ENCODE results near the gene SNAPC5. TPM values are rescaled to one million over a fixed set of nuclear protein-coding genes. Genes with fewer than 3 reads are reported as not detected.

Gene SNAPC5
- total RNA-seq, 1 donor: 14.2 TPM

- DNase-seq (ENCODE audit: low read depth): no peak
- no peak overlapping the region for H3K4me3 ChIP-seq (ENCODE audit: low read depth, low read length)
- no peak for TF ChIP-seq CTCF (IDR thresholded peaks at IDR 0.05; ENCODE audit: insufficient read depth, low read depth, low read length)
Observed at GRCh38 chr15:66482539-66482938, 15.0 kb downstream of the SNAPC5 start.

DNA sequence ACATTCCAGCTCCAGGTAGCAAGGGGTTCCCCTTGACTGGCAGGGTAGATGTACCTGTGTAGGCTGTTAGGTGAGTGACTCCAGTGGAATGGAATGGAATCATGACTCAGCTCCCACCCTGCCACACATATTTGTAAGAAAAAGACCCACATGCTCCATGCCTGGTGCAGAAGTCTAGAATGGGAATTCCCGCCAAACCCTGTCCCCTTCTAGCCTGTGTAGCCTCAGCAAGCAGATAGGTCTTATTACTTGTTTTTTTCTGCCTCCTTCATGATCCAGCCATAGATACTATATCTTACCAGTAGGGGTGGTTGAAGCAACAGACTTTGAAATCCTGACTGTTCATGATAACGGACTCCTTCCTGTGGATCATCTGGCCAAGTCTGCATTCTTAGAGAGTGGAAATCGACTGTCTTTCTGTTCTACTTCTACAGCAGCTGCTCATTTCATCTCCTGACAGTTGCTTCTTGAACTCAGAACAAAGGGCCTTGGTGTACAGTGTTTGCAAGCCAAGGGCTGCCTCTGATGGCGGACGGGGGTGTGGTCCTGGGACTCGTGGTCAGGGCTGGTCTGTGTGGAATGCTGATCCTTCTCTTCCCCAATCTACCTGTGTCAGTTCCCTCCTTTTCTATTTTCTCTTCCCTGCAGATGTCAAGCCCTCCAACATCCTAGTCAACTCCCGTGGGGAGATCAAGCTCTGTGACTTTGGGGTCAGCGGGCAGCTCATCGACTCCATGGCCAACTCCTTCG, 16.3 kb downstream of the SNAPC5 start:
- no peak for DNase-seq (ENCODE audit: low read depth)
- no peak for TF ChIP-seq CTCF (IDR thresholded peaks at IDR 0.05; ENCODE audit: insufficient read depth, low read depth, low read length)

GRCh38 chr15:66480267-66480666, 17.3 kb downstream of the SNAPC5 start:
- no peak overlapping the region for H3K4me3 ChIP-seq (ENCODE audit: low read depth, low read length)
- no peak for DNase-seq (ENCODE audit: low read depth)
- TF ChIP-seq CTCF (IDR thresholded peaks at IDR 0.05; ENCODE audit: insufficient read depth, low read depth, low read length): no peak

More for the DNA sequence above, 16.3 kb downstream of the SNAPC5 start:
- H3K4me3 ChIP-seq (ENCODE audit: low read depth, low read length): no peak overlapping the region

DNA sequence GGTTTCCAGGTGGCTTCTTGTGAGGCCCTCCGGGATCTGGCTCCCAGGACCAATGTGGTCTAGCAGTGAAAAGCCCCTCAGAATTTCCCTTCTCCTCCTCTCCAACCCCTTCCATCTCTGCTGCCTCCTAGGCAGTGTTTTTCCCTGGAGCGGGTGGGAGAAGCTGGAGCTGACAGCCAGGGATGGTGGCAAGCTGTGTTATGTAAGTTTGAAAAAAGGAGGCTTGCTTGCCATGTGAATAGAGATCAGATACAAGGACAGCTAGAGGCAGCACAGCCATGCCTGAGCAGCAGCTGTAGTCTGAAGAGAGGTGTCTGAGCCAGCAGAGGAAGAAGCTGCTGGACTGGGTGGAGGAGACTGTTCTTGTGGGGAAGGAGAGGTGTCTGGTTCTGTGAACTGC, 20.6 kb downstream of the SNAPC5 start:
- no peak for TF ChIP-seq CTCF (IDR thresholded peaks at IDR 0.05; ENCODE audit: insufficient read depth, low read depth, low read length)
- DNase-seq (ENCODE audit: low read depth): no peak
- no peak overlapping the region for H3K4me3 ChIP-seq (ENCODE audit: low read depth, low read length)

GRCh38 chr15:66476535-66476934, 21.0 kb downstream of the SNAPC5 start:
- no peak overlapping the region for H3K4me3 ChIP-seq (ENCODE audit: low read depth, low read length)
- TF ChIP-seq CTCF (IDR thresholded peaks at IDR 0.05; ENCODE audit: insufficient read depth, low read depth, low read length): no peak
- no peak for DNase-seq (ENCODE audit: low read depth)

- no peak for TF ChIP-seq CTCF (IDR thresholded peaks at IDR 0.05; ENCODE audit: insufficient read depth, low read depth, low read length)
- no peak overlapping the region for H3K4me3 ChIP-seq (ENCODE audit: low read depth, low read length)
- DNase-seq (ENCODE audit: low read depth): no peak
Observed at GRCh38 chr15:66474963-66475362, 22.6 kb downstream of the SNAPC5 start.

DNA sequence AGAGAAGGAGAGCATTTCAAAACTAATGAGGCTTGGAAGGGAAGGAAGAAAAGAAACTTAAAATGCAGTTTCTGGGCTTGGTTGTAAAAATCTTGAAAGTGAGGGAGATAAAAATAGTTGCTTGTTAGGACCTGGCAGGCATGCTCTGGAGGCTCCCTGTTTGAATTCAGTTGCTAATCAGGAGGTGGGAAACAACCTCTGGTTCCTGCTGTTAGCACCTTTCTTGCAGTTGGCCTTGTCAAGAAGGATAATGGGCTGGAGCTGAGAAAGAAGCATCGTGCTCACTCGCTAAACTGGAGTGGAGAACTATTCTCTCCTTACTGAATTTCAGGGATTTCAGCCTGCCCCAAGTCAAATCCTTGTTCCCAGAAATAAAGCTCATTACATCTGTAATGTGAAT, 23.4 kb downstream of the SNAPC5 start:
- no peak for TF ChIP-seq CTCF (IDR thresholded peaks at IDR 0.05; ENCODE audit: insufficient read depth, low read depth, low read length)
- no peak for DNase-seq (ENCODE audit: low read depth)
- H3K4me3 ChIP-seq (ENCODE audit: low read depth, low read length): no peak overlapping the region
